ENCODE measurements around the gene MSI2. TPM values are rescaled to one million over a fixed set of nuclear protein-coding genes. Genes with fewer than 3 reads are reported as not detected.
A peak's percentile ranks its signal among the peaks of the same experiment; 100 is the strongest.

The MSI2 gene
- total RNA-seq, 1 experiment from 2014 or later = 174 TPM

DNA sequence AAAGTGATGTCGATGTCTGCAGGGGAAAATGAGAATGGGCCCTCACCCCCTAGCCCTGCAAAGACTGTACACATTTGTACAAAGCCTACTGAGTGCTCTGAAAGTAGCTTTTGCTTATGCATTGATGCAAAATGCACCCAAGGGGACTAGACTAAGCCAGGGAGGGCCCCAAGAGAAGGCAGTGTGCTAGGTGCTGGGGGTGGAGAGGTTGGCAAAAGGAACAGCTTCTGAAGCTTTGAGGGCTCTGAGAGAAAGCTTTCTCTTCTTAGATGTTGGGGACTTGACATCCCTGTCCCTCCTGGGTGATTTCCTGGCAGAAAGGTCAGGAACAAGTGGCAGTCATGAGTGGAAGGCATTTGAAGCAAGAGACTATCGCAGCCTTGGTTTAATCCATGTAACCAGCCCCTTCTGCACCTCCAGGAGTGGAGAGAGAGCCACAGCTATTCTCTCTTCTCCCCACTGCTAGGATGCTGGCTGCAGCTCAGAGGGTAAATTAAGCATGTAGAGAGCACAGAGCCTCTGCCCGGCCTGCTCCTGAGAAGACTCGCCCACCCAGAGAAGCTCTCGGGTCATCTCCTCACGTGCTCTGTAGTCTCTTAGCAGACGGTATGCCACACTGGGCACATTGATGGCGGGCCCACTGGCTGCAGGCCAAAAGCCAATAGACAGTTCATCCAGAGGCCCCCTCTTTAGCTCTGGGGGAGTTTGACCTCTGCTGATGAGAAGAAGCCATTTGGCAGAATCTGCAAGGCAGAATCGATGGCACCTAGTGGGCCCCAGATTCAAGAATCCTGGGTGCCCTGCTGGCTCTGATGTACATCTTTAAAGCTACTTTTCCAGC lies 221.4 kb downstream of the MSI2 start:
- no peaks in the 10 kb centered on the region for H3K27me3 Mint-ChIP-seq (ENCODE audit: insufficient read depth, unreplicated experiment)
- no peaks in the 10 kb centered on the region for H3K9me3 Mint-ChIP-seq (ENCODE audit: unreplicated experiment)
- intact Hi-C loops (cut with micrococcal nuclease; ENCODE audit: unreplicated experiment) = no loop called here
- Histone ChIP-seq H3K4me1 (0 out of 2 replicates have a peak, but pooled peaks cover 4% of the 10 kb centered on the region), H3K27me3 (replicated peaks; ENCODE audit: control insufficient read depth, insufficient read depth, low read length) (no peaks in the 10 kb centered on the region), H3K4me3 (ENCODE audit: low read depth, low read length) (no peak overlapping the region), H3K36me3 (ENCODE audit: control insufficient read depth, insufficient read depth, low read length) (no peaks in the 10 kb centered on the region), H3K9me3 (no peaks in the 10 kb centered on the region)
- no peak overlapping the region for H3K4me3 Mint-ChIP-seq (ENCODE audit: unreplicated experiment)
- TF ChIP-seq, protein P1, sequence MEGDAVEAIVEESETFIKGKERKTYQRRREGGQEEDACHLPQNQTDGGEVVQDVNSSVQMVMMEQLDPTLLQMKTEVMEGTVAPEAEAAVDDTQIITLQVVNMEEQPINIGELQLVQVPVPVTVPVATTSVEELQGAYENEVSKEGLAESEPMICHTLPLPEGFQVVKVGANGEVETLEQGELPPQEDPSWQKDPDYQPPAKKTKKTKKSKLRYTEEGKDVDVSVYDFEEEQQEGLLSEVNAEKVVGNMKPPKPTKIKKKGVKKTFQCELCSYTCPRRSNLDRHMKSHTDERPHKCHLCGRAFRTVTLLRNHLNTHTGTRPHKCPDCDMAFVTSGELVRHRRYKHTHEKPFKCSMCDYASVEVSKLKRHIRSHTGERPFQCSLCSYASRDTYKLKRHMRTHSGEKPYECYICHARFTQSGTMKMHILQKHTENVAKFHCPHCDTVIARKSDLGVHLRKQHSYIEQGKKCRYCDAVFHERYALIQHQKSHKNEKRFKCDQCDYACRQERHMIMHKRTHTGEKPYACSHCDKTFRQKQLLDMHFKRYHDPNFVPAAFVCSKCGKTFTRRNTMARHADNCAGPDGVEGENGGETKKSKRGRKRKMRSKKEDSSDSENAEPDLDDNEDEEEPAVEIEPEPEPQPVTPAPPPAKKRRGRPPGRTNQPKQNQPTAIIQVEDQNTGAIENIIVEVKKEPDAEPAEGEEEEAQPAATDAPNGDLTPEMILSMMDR (IDR thresholded peaks at IDR 0.05; ENCODE audit: insufficient read depth in 1 of 2, low read depth in 1 of 2, low read length in 1 of 2, severe bottlenecking in 1 of 2, unreplicated experiment in 1 of 2) = no peak
- H3K4me1 Mint-ChIP-seq (ENCODE audit: low read depth, unreplicated experiment) = peaks cover 5% of the 10 kb centered on the region
- BruUV-seq (replicated peaks) = no TSS peak
- ChIA-PET CTCF (no interaction called here), POLR2A (no interaction called here)
- H3K36me3 Mint-ChIP-seq (ENCODE audit: insufficient read depth, unreplicated experiment) = peaks cover 36% of the 10 kb centered on the region
- DNase-seq = no peak
- no peak overlapping the region for H3K27ac Mint-ChIP-seq (ENCODE audit: unreplicated experiment)

DNA sequence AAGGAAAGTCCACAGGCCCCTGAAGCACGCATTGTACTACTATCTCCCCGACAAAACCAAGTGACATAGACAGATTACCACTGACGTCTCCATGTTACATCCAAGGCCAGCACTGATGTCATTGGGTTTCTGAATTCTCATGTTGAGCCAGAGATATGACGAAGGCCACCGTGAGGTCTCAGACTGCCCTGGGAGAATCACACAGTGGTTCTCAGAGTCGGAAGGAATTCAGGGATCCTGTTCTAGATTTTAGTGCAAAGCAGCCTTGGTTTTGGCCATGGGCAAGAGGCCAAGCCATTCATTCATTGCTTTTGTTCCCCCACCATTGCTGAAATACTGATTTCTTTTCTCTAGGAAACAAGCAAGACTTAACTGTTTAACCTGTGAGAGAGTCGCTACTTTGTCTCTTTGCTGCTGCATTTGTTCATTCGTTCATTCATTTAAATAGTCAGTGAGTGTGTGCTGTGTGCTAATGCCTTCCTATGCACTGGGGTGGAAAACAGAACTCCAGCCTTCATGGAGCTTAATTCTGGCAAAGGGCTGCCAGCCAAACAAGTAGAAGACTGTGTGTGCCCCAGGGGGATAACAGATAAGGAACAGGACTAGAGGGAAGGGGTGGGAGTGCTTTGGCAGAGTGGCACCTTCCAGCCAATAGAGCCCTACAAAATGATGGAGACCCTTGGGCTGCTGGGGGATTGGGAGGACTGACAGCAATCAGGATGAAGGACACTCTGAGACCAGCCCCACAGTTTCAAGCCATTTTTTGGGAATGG lies 222.3 kb downstream of the MSI2 start:
- Mint-ChIP-seq H3K4me3 (ENCODE audit: unreplicated experiment) (no peak overlapping the region), H3K36me3 (ENCODE audit: insufficient read depth, unreplicated experiment) (peaks cover 38% of the 10 kb centered on the region), H3K27ac (ENCODE audit: unreplicated experiment) (peak overlapping the region; percentile 17), H3K9me3 (ENCODE audit: unreplicated experiment) (no peaks in the 10 kb centered on the region), H3K4me1 (ENCODE audit: low read depth, unreplicated experiment) (peaks cover 9% of the 10 kb centered on the region), H3K27me3 (ENCODE audit: insufficient read depth, unreplicated experiment) (no peaks in the 10 kb centered on the region)
- H3K9me3 ChIP-seq = no peaks in the 10 kb centered on the region
- H3K4me1 ChIP-seq = 0 out of 2 replicates have a peak, but pooled peaks cover 4% of the 10 kb centered on the region
- ChIA-PET POLR2A (no interaction called here), CTCF (no interaction called here)
- no peak overlapping the region for H3K4me3 ChIP-seq (ENCODE audit: low read depth, low read length)
- intact Hi-C loops (cut with micrococcal nuclease; ENCODE audit: unreplicated experiment) = no loop called here
- no TSS peak for BruUV-seq (replicated peaks)
- no peaks in the 10 kb centered on the region for H3K36me3 ChIP-seq (ENCODE audit: control insufficient read depth, insufficient read depth, low read length)
- no peak for DNase-seq
- no peaks in the 10 kb centered on the region for H3K27me3 ChIP-seq (replicated peaks; ENCODE audit: control insufficient read depth, insufficient read depth, low read length)
- TF ChIP-seq, protein P1 (IDR thresholded peaks at IDR 0.05; ENCODE audit: insufficient read depth in 1 of 2, low read depth in 1 of 2, low read length in 1 of 2, severe bottlenecking in 1 of 2, unreplicated experiment in 1 of 2) = no peak

DNA sequence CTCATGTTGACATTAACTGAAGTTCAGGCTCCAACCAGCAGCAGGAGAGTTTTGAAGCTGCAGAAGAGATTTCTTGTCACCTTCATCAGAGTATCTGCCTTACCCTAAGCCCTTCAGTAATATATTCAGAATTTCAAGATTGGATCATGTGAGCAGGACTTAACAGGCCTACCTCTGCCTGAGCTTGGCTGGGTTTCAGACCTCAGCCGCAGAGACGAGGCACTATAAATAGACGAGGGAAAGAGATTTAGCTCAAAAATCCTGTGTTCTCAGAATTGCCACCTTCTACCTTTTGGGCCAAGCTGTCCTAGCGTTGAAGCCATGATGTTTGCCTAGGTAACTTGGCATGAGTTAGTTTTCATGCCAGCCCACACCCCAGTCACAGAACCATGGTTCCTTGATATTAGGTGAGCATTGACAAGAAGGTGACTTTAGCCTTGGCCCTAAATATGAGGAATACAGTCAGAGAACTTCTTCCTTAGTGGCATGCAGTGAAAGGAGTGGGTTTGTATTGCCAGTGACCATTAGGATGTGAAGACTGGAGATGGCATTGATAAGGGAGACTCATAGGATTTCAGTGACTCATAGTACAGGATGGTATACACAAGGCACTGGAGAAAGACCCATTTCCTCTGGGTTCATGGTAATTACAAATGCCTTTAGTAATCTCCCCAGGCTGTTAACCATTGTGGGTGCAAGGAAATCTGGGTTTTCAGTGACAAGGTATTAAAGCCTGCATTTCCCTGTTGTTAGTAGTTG lies 224.3 kb downstream of the MSI2 start:
- no peaks in the 10 kb centered on the region for H3K27me3 ChIP-seq (replicated peaks; ENCODE audit: control insufficient read depth, insufficient read depth, low read length)
- H3K4me3 Mint-ChIP-seq (ENCODE audit: unreplicated experiment) = no peak overlapping the region
- TF ChIP-seq, protein P1 (IDR thresholded peaks at IDR 0.05; ENCODE audit: insufficient read depth in 1 of 2, low read depth in 1 of 2, low read length in 1 of 2, severe bottlenecking in 1 of 2, unreplicated experiment in 1 of 2) = no peak
- H3K36me3 ChIP-seq (ENCODE audit: control insufficient read depth, insufficient read depth, low read length) = no peaks in the 10 kb centered on the region
- H3K4me1 ChIP-seq = peaks cover 11% of the 10 kb centered on the region; the same call in 1 of the 2 replicates
- ChIA-PET CTCF (no interaction called here), POLR2A (no interaction called here)
- peaks cover 37% of the 10 kb centered on the region for H3K36me3 Mint-ChIP-seq (ENCODE audit: insufficient read depth, unreplicated experiment)
- no peaks in the 10 kb centered on the region for H3K9me3 ChIP-seq
- BruUV-seq (replicated peaks) = no TSS peak
- H3K4me3 ChIP-seq (ENCODE audit: low read depth, low read length) = no peak overlapping the region
- intact Hi-C loops (cut with micrococcal nuclease; ENCODE audit: unreplicated experiment) = loop anchor here (5.0 kb wide), 1 partner anchor 37 kb away; no protein-coding TSS in a partner anchor
- H3K27me3 Mint-ChIP-seq (ENCODE audit: insufficient read depth, unreplicated experiment) = no peaks in the 10 kb centered on the region
- DNase-seq = no peak
- H3K4me1 Mint-ChIP-seq (ENCODE audit: low read depth, unreplicated experiment) = peaks cover 13% of the 10 kb centered on the region
- no peaks in the 10 kb centered on the region for H3K9me3 Mint-ChIP-seq (ENCODE audit: unreplicated experiment)
- H3K27ac Mint-ChIP-seq (ENCODE audit: unreplicated experiment) = no peak overlapping the region
